Neutrophil (primary cell): ENCODE results near the gene PXMP2.
"Not testable (repeated sequence)": the region's sequence is repeated elsewhere in the genome, so short reads cannot be mapped to it uniquely, and the experiment has no call there.

Experiments
- H3K27ac ChIP-seq: fragments of 200-600 bp; sonication (generic); 2 replicates; pipeline ENCODE4 v1.5.1; 2016; ENCODE audit warnings: mild to moderate bottlenecking, moderate library complexity
- H3K27me3 ChIP-seq: fragments of 200-600 bp; sonication (generic); 2 replicates; pipeline ENCODE4 v1.6.0; 2016; ENCODE audit warnings: mild to moderate bottlenecking
- H3K36me3 ChIP-seq: fragments of 200-600 bp; sonication (generic); 2 replicates; pipeline ENCODE4 v1.5.1; 2017
- H3K4me1 ChIP-seq, 2 experiments: fragments of 200-600 bp in 1 of 2; sonication (generic) in 1 of 2; 1 replicate in 1 of 2; 2 replicates in 1 of 2; pipeline versions ENCODE4 v1.5.1 to v1.6.1; 2013 to 2016; ENCODE audit warnings: low read depth in 1 of 2, low read length in 1 of 2, mild to moderate bottlenecking in 1 of 2, moderate library complexity in 1 of 2; ENCODE audit not compliant: control insufficient read depth in 1 of 2, insufficient read depth in 1 of 2
- H3K4me3 ChIP-seq, 2 experiments: fragments of 200-600 bp in 1 of 2; sonication (generic) in 1 of 2; 1 replicate in 1 of 2; 2 replicates in 1 of 2; pipeline ENCODE4 v1.5.1; 2013 to 2016; ENCODE audit warnings: low read depth in 1 of 2, low read length in 1 of 2, mild to moderate bottlenecking in 1 of 2, moderate library complexity in 1 of 2
- H3K9me3 ChIP-seq: fragments of 200-600 bp; sonication (generic); 2 replicates; pipeline ENCODE4 v1.5.1; 2016
- TF ChIP-seq, protein P1 (sequence below): fragments of 200-600 bp; sonication (generic); IDR thresholded peaks from 2 replicates; pipeline ENCODE4 v1.5.1; 2016; ENCODE audit warnings: antibody characterized with exemption

PXMP2 gene

GRCh38 chr12:132690112-132690511 lies 2.7 kb downstream of the PXMP2 start:
- Histone ChIP-seq H3K27ac (no peak overlapping the region), H3K9me3 (no peaks in the 10 kb centered on the region), H3K27me3 (peaks cover 9% of the 10 kb centered on the region), H3K4me1 (peaks cover 9 to 14% of the 10 kb centered on the region in 2 experiments), H3K36me3 (no peaks in the 10 kb centered on the region), H3K4me3 (no peak overlapping the region)
- TF ChIP-seq, protein P1, sequence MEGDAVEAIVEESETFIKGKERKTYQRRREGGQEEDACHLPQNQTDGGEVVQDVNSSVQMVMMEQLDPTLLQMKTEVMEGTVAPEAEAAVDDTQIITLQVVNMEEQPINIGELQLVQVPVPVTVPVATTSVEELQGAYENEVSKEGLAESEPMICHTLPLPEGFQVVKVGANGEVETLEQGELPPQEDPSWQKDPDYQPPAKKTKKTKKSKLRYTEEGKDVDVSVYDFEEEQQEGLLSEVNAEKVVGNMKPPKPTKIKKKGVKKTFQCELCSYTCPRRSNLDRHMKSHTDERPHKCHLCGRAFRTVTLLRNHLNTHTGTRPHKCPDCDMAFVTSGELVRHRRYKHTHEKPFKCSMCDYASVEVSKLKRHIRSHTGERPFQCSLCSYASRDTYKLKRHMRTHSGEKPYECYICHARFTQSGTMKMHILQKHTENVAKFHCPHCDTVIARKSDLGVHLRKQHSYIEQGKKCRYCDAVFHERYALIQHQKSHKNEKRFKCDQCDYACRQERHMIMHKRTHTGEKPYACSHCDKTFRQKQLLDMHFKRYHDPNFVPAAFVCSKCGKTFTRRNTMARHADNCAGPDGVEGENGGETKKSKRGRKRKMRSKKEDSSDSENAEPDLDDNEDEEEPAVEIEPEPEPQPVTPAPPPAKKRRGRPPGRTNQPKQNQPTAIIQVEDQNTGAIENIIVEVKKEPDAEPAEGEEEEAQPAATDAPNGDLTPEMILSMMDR, result no peak

GRCh38 chr12:132692030-132692429 lies 4.6 kb downstream of the PXMP2 start:
- H3K4me1 ChIP-seq, H3K36me3 ChIP-seq, H3K27me3 ChIP-seq, H3K27ac ChIP-seq, H3K9me3 ChIP-seq, H3K4me3 ChIP-seq: not testable (repeated sequence)

- not testable (repeated sequence) for H3K4me1 ChIP-seq, H3K4me3 ChIP-seq, H3K27me3 ChIP-seq, H3K9me3 ChIP-seq, H3K36me3 ChIP-seq, H3K27ac ChIP-seq
Observed at GRCh38 chr12:132694888-132695287, 7.5 kb downstream of the PXMP2 start.

- Histone ChIP-seq H3K4me3 (no peak overlapping the region), H3K27me3 (no peaks in the 10 kb centered on the region), H3K36me3 (no peaks in the 10 kb centered on the region), H3K27ac (no peak overlapping the region), H3K4me1 (no peaks in the 10 kb centered on the region), H3K9me3 (no peaks in the 10 kb centered on the region)
- TF ChIP-seq, protein P1, result no peak
Observed at GRCh38 chr12:132695431-132695830, 8.0 kb downstream of the PXMP2 start.

DNA sequence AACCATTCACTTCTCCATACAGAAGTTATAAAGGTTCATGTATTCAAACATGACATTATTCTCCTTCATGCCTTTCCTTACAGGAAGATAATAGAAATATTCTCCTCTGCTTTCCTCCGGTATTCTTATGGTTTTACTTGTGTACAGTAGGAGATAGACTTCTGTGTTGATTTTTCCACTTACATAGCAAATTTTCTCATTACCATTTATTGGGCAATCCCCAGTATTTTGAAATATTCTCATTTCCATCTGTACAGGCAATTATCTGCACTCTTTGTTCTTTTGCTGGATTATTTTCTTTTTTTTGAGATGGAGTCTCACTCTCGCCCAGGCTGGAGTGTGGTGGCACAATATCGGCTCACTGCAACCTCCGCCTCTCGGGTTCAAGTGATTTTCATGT lies 11.0 kb downstream of the PXMP2 start:
- no peaks in the 10 kb centered on the region for H3K4me1 ChIP-seq
- no peak overlapping the region for H3K27ac ChIP-seq
- no peak overlapping the region for H3K4me3 ChIP-seq
- TF ChIP-seq, protein P1, result no peak
- peaks cover 10% of the 10 kb centered on the region for H3K36me3 ChIP-seq
- H3K27me3 ChIP-seq, result no peaks in the 10 kb centered on the region
- H3K9me3 ChIP-seq, result no peaks in the 10 kb centered on the region

- H3K27ac ChIP-seq, result no peak overlapping the region
- H3K36me3 ChIP-seq, result peaks cover 21% of the 10 kb centered on the region
- H3K4me3 ChIP-seq, result no peak overlapping the region
- no peaks in the 10 kb centered on the region for H3K27me3 ChIP-seq
- TF ChIP-seq, protein P1, result no peak
- no peaks in the 10 kb centered on the region for H3K9me3 ChIP-seq
- no peaks in the 10 kb centered on the region for H3K4me1 ChIP-seq
Observed at GRCh38 chr12:132700212-132700822, 12.9 kb downstream of the PXMP2 start.

DNA sequence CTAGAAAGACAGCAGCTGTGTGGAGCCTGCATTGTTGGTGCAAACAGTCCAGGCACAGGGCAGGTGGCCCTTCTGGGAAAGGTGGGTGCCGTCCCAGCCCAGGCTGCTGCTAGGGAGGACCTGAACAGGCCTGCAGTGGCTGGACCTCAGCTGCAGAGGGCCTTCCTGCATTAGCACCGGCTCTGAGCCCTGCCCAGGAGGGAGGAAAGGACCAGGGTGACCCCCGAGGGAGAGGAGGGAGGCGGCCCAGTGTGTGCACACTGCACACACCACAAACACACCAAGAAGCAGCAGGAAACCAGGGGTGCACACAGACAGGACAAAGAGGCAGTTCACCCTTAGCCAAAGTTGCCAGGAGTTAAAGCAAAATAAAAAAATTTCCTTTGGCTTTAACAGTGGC lies 15.3 kb downstream of the PXMP2 start:
- no peaks in the 10 kb centered on the region for H3K9me3 ChIP-seq
- H3K27me3 ChIP-seq, result no peaks in the 10 kb centered on the region
- no peak overlapping the region for H3K27ac ChIP-seq
- no peak overlapping the region for H3K4me3 ChIP-seq
- no peaks in the 10 kb centered on the region for H3K4me1 ChIP-seq
- H3K36me3 ChIP-seq, result peaks cover 21% of the 10 kb centered on the region
- TF ChIP-seq, protein P1, result no peak
